ENCODE data around the gene C2CD3.
"Not testable (repeated sequence)": the region's sequence is repeated elsewhere in the genome, so short reads cannot be mapped to it uniquely, and the experiment has no call there.

Gene C2CD3

DNA sequence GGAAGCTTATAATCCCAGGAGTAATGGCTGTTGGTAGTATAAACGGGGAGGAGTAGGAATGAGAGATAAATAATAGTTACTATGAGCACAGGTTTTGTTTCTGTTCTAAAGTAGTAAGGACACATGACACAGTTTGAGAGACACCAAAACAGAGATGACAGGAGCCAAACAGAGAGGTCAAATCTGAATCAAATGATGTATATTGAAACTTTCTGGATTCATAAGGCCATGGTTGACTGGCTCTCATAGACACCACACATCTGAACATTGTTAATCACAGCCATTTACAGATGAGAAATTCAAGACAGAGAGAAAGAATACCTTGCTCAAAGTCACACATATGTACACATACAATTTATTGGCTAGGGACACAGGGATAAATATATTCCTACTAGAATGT, 98.5 kb downstream of the C2CD3 start:
- TF ChIP-seq, protein P1, sequence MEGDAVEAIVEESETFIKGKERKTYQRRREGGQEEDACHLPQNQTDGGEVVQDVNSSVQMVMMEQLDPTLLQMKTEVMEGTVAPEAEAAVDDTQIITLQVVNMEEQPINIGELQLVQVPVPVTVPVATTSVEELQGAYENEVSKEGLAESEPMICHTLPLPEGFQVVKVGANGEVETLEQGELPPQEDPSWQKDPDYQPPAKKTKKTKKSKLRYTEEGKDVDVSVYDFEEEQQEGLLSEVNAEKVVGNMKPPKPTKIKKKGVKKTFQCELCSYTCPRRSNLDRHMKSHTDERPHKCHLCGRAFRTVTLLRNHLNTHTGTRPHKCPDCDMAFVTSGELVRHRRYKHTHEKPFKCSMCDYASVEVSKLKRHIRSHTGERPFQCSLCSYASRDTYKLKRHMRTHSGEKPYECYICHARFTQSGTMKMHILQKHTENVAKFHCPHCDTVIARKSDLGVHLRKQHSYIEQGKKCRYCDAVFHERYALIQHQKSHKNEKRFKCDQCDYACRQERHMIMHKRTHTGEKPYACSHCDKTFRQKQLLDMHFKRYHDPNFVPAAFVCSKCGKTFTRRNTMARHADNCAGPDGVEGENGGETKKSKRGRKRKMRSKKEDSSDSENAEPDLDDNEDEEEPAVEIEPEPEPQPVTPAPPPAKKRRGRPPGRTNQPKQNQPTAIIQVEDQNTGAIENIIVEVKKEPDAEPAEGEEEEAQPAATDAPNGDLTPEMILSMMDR (IDR thresholded peaks at IDR 0.05; ENCODE audit: low read depth, low read length, missing control alignments): no peak
- no peak overlapping the region for H3K4me3 ChIP-seq (replicated peaks; ENCODE audit: low read depth, low read length)
- no peak for DNase-seq (ENCODE audit: extremely low read depth, low read depth)

DNA sequence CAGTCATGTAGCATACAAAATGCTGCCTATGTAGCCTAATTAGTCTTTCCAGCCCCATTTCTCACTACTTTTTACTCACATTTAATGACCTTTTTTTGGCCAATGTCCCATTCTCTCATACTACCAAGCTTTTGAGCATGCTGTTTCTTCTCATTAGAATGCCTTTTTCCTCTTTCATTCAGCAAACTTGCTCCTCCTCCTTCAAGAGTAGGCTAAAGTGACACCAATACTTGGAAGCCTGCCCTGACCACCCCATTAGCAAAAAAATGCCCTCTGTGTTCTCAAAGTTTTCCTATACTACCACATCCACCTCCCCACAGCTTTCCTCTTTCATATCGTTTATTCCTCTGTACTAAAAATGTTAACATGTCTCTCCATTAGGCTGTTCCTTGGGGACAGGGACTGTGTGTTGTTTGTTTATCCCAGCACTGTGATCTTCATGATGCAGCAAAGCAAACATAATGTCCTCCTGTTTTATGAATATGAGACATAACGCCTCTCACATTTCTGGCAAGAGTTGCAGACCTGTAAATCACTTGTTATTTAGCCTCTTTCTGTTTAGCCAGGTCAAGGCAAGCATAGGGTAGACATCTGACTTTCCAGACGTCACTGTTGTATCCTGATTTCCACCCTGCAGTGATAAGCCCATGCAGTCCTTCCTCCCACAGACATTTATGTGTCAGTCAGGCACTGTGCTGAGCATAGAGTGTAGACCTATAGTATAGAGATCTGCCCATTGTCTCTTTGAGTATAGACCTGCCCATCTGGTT, 99.9 kb downstream of the C2CD3 start:
- H3K4me3 ChIP-seq (replicated peaks; ENCODE audit: low read depth, low read length): no peak overlapping the region
- DNase-seq (ENCODE audit: extremely low read depth, low read depth): no peak
- TF ChIP-seq, protein P1 (IDR thresholded peaks at IDR 0.05; ENCODE audit: low read depth, low read length, missing control alignments): no peak

DNA sequence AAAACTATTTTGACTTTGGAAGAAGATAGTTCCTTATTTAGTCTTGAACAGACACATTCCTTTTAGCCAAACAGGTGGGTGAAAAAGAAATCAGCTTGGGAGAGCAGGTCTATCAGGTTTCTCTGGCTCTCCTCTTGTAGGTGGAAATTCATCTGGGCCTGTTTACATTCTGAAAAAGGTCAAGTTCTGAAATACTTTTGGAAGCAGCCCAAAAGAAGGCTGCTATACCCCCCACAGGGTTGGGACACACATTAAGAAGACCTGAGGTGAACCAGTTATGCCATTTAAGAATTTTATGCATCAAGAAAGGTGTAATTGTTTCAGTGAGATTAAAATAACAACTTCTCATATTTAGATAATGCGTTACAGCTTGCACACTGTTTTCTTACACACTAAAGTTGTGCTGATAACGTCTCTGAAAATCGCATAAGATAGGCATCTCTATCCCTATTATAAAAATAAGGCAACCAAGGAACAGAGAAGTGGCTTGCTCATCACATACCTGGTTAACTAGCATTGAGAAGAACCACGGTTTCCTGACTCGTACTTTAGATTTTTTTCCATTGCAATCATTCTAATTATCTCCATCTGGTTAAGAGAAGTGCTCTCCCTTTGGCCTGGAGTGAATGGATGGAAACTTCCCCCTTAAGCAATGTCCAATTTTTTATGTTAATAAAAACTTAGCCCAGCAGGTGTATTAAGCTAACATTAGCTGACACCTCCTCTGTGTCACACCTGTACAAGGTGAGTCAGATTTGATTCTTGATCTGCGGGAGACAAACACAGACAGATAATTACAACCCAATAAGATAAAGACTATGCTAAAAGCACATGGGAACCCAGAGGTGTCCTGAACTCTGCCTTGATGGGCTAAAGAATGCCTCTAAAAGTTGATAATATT, 101.4 kb downstream of the C2CD3 start:
- TF ChIP-seq, protein P1 (IDR thresholded peaks at IDR 0.05; ENCODE audit: low read depth, low read length, missing control alignments): no peak
- no peak for DNase-seq (ENCODE audit: extremely low read depth, low read depth)
- no peak overlapping the region for H3K4me3 ChIP-seq (replicated peaks; ENCODE audit: low read depth, low read length)

DNA sequence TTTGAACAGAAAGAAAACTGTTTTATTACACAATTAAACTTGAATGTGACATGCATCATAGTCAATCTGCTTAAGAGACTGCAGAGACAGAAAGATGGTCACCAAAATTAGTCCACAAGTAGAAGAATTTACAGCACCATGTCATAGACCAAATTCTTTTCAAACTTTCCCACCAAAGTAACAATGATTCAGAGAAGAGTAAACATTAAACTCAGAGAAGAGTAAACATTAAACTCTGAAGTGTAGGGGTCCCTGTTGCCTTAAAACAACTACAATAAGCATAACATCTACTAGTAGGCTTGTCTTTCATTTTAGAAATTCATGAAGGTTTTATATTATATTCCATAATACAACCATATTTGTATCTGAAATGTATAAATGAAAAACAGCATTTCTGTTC, 104.1 kb downstream of the C2CD3 start:
- not testable (repeated sequence) for DNase-seq (ENCODE audit: extremely low read depth, low read depth); H3K4me3 ChIP-seq (replicated peaks; ENCODE audit: low read depth, low read length)

DNA sequence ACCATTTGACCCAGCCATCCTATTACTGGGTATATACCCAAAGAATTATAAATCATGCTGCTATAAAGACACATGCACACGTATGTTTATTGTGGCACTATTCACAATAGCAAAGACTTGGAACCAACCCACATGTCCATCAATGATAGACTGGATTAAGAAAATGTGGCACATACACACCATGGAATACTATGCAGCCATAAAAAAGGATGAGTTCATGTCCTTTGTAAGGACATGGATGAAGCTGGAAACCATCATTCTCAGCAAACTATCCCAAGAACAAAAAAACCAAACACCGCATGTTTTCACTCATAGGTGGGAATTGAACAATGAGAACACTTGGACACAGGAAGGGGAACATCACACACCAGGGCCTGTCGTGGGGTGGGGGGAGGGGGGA, 105.3 kb downstream of the C2CD3 start:
- not testable (repeated sequence) for H3K4me3 ChIP-seq (replicated peaks; ENCODE audit: low read depth, low read length); DNase-seq (ENCODE audit: extremely low read depth, low read depth)

DNA sequence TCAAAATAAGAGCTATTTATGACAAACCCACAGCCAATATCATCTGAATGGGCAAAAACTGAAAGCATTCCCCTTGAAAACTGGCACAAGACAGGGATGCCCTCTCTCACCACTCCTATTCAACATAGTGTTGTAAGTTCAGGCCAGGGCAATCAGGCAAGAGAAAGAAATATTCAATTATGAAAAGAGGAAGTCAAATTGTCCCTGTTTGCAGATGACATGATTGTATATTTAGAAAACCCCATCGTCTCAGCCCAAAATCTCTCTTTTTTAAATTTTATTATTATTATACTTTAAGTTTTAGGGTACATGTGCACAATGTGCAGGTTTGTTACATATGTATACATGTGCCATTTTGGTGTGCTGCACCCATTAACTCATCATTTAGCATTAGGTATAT, 107.2 kb downstream of the C2CD3 start:
- H3K4me3 ChIP-seq (replicated peaks; ENCODE audit: low read depth, low read length); DNase-seq (ENCODE audit: extremely low read depth, low read depth): not testable (repeated sequence)

DNA sequence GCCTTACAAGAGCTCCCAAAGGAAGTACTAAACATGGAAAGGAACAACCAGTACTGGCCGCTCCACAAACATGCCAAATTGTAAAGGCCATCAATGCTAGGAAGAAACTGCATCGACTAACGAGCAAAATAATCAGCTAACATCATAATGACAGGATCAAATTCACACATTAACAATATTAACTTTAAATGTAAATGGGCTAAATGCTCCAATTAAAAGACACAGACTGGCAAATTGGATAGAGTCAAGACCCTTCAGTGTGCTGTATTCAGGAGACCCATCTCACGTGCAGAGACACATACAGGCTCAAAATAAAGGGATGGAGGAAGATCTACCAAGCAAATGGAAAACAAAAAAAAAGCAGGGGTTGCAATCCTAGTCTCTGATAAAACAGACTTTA, 109.2 kb downstream of the C2CD3 start:
- H3K4me3 ChIP-seq (replicated peaks; ENCODE audit: low read depth, low read length); DNase-seq (ENCODE audit: extremely low read depth, low read depth): not testable (repeated sequence)

DNA sequence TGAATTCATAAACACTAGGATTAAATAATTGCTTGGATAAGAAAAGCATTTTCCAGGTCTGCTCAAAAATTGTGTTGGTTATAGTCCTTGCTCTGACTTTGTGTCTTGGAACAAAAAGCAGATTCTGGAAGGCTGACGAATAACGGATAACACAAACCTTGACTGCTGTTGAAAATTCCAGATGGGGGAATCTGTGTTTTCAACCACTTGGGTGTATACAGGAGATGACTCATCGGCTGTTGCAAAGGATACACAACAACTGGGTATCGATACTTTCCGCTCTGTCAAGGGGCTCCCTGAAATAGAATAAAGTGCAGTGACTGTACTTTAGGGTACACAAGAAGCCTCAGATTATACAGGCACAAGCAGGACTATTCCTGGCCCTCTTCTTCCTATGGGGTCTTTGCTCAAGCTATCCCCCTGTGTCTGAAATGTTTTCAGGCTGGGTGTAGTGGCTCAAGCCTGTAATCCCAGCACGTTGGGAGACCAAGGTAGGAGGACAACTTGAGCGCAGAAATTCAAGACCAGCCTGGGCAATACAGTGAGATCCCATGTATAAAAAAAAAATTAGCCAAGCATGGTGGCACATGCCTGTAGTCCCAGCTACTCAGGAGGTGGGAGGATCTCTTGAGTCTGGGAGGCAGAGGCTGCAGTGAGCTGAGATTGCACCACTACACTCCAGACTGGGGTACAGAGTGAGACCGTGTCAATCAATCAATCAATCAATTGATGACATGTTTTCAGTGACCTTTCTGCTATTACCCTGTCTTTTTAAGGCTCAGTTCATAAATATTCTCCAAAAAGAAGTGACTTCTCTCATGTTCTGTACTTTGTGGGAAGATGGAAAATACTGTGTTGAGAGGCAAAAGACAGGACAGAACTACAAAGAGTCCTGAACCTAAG, 113.3 kb downstream of the C2CD3 start:
- DNase-seq (ENCODE audit: extremely low read depth, low read depth): peak; percentile 29
- TF ChIP-seq, protein P1 (IDR thresholded peaks at IDR 0.05; ENCODE audit: low read depth, low read length, missing control alignments): no peak
- H3K4me3 ChIP-seq (replicated peaks; ENCODE audit: low read depth, low read length): no peak overlapping the region

All from HFF-Myc (cell line).